HG02885 (cell line): Measurements from ENCODE around the gene METTL16.

ENCODE experiments used
- ATAC-seq: cut with Tn5 transposase; IDR thresholded peaks from one replicate; pipeline ENCODE4 v1.9.1; 2021; ENCODE audit warnings: mild to moderate bottlenecking; ENCODE audit not compliant: unreplicated experiment, poor library complexity

The METTL16 gene

GRCh38 chr17:2385240-2386210 is 126.2 kb downstream of the METTL16 start:
- ATAC-seq = no peak

- no peak for ATAC-seq
Observed at GRCh38 chr17:2384439-2385127, 127.1 kb downstream of the METTL16 start.

GRCh38 chr17:2383628-2384167 is 128.0 kb downstream of the METTL16 start:
- no peak for ATAC-seq

- no peak for ATAC-seq
Observed at GRCh38 chr17:2380950-2381649, 130.6 kb downstream of the METTL16 start.

- no peak for ATAC-seq
Observed at GRCh38 chr17:2380226-2380922, 131.3 kb downstream of the METTL16 start.

GRCh38 chr17:2379489-2380225 is 132.0 kb downstream of the METTL16 start:
- no peak for ATAC-seq

- no peak for ATAC-seq
Observed at GRCh38 chr17:2378905-2379304, 132.8 kb downstream of the METTL16 start.

GRCh38 chr17:2377659-2378058 is 134.0 kb downstream of the METTL16 start:
- no peak for ATAC-seq

GRCh38 chr17:2376107-2376506 is 135.6 kb downstream of the METTL16 start:
- no peak for ATAC-seq

GRCh38 chr17:2375406-2375805 is 136.3 kb downstream of the METTL16 start:
- no peak for ATAC-seq

GRCh38 chr17:2374549-2375285 is 137.0 kb downstream of the METTL16 start:
- ATAC-seq = no peak

GRCh38 chr17:2373179-2373578 is 138.5 kb downstream of the METTL16 start:
- no peak for ATAC-seq

GRCh38 chr17:2372681-2373080 is 139.0 kb downstream of the METTL16 start:
- no peak for ATAC-seq

GRCh38 chr17:2372180-2372579 is 139.5 kb downstream of the METTL16 start:
- no peak for ATAC-seq

GRCh38 chr17:2371183-2372130 is 140.2 kb downstream of the METTL16 start:
- ATAC-seq = no peak

- ATAC-seq = no peak
Observed at GRCh38 chr17:2370211-2370589, 141.5 kb downstream of the METTL16 start.

GRCh38 chr17:2369551-2370210 is 142.0 kb downstream of the METTL16 start:
- no peak for ATAC-seq
